ENCODE results near the gene WBP1.

The WBP1 gene

GRCh38 chr2:74444498-74445318 lies 13.5 kb upstream of the WBP1 start:
- H3K27ac ChIP-seq, result no peak overlapping the region
- TF ChIP-seq, protein P1, sequence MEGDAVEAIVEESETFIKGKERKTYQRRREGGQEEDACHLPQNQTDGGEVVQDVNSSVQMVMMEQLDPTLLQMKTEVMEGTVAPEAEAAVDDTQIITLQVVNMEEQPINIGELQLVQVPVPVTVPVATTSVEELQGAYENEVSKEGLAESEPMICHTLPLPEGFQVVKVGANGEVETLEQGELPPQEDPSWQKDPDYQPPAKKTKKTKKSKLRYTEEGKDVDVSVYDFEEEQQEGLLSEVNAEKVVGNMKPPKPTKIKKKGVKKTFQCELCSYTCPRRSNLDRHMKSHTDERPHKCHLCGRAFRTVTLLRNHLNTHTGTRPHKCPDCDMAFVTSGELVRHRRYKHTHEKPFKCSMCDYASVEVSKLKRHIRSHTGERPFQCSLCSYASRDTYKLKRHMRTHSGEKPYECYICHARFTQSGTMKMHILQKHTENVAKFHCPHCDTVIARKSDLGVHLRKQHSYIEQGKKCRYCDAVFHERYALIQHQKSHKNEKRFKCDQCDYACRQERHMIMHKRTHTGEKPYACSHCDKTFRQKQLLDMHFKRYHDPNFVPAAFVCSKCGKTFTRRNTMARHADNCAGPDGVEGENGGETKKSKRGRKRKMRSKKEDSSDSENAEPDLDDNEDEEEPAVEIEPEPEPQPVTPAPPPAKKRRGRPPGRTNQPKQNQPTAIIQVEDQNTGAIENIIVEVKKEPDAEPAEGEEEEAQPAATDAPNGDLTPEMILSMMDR (IDR thresholded peaks at IDR 0.05), result no peak
- no peak for TF ChIP-seq ZFX (IDR thresholded peaks at IDR 0.05; ENCODE audit: borderline replicate concordance)

- TF ChIP-seq, protein P1 (IDR thresholded peaks at IDR 0.05), result no peak
- no peak for TF ChIP-seq ZFX (IDR thresholded peaks at IDR 0.05; ENCODE audit: borderline replicate concordance)
- H3K27ac ChIP-seq, result no peak overlapping the region
Observed at GRCh38 chr2:74447230-74447999, 10.8 kb upstream of the WBP1 start.

DNA sequence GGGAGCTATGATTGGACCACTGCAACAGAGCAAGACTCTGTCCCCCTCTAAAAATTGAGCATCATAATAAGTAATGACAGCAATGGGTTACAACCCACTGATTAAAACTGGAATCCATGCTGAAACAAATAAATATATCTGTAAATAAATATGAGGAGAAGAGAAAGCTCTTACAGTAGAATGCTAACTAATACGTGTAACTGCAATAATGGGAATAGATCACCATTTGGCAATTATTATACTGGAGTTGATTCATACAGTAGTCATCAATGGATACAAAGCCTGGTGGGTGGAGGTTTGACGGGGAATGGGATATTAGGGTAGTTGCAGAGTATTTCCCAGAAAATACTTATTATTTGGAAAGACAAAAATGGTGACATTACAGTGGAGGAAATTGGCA lies 9.5 kb upstream of the WBP1 start:
- TF ChIP-seq ZFX (IDR thresholded peaks at IDR 0.05; ENCODE audit: borderline replicate concordance), result no peak
- TF ChIP-seq, protein P1 (IDR thresholded peaks at IDR 0.05), result no peak
- H3K27ac ChIP-seq, result no peak overlapping the region

DNA sequence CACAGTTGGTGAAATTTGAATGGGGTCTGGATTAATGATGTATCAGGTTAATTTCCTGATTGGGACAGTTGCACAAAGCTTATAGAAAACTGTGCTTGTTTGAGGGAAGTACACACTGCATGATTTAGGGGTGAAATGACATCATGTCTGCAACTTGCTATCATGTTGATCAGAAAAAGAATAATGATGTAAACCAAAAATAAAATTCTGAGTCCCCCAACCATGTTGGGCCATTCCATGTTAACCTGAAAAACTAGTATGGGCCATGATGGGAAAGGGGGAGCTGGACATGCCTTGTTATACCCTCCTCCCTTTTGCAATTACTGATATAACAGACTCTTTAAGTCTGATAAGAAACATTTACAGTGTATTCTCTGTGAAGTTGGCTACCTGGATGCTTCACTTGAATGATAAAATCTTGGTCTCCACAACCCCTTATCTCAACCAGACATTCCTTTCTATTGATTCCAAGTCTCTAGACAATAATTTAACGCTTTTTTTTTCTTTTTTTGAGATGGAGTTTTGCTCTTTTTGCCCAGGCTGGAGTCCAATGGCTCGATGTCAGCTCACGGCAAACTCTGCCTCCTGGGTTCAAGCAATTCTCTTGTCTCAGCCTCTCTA lies 7.6 kb upstream of the WBP1 start:
- no peak for TF ChIP-seq ZFX (IDR thresholded peaks at IDR 0.05; ENCODE audit: borderline replicate concordance)
- TF ChIP-seq, protein P1 (IDR thresholded peaks at IDR 0.05), result no peak
- H3K27ac ChIP-seq, result no peak overlapping the region

DNA sequence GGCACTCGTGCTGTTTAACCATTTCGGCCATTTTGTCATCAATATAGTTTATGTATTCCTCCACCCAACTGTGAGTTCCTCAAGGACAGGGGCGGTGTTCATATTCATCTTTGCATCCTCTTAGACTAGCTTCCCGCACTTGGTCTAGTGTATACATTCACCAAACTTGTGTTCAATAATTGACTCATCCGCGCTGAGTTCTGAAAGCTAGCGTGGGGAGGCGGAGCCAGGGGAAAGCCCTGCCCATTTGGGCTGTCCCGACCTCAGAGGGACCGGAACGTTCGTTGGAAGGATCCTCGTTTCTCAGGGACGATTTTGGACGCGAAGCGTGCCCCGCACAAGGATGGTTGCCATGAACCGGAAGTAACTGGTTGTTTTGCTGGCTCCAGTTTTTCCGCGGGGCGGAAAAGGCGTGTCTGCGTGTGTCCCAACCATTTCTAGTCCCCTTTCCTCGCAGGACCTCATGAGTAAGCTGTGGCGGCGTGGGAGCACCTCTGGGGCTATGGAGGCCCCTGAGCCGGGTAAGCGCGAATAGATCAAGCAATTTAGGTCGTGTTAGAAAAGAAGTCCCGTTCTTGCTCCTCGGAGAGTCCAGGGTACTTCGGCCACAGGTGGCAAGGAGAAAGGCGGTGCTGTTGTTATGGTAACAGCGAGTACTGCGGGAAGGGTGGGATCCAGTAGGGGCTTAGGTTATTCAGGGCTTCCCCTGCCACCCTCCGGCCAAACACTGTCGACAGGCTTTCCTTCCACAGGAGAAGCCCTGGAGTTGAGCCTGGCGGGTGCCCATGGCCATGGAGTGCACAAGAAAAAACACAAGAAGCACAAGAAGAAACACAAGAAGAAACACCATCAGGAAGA lies 3.4 kb upstream of the WBP1 start, which contains the start of gene INO80B:
Gene INO80B, plus strand, starts transcription at position 434 of the 858 bp plus-strand sequence. Its CDS starts 30 bp downstream, at position 464.
- H3K27ac ChIP-seq, result peak within 1 kb of the TSS; percentile 98
- TF ChIP-seq ZFX (IDR thresholded peaks at IDR 0.05; ENCODE audit: borderline replicate concordance), result no peak
- TF ChIP-seq, protein P1 (IDR thresholded peaks at IDR 0.05), result no peak

DNA sequence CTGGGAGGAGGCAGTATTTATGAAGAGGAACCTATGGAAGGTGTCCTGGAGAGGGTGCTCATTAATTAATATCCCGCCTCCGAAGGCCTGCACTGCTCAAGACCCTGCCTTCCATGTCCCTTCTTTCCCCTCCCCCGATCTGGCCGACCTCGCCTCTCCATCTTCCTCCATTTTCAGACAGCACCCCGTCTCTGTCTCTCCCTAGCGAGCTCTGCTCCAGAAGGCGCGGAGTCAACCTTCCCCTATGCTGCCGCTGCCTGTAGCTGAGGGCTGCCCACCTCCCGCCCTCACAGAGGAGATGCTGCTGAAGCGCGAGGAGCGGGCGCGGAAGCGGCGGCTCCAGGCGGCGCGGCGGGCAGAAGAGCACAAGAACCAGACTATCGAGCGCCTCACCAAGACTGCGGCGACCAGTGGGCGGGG lies 1.1 kb upstream of the WBP1 start:
- TF ChIP-seq, protein P1 (IDR thresholded peaks at IDR 0.05), result 0 out of 2 replicates have a peak, but pooled peaks have one; percentile 8
- TF ChIP-seq ZFX (IDR thresholded peaks at IDR 0.05; ENCODE audit: borderline replicate concordance), result no peak
- H3K27ac ChIP-seq, result peak overlapping the region; percentile 98

Data from 22Rv1 (cell line).